ENCODE data around the gene PCMTD2. TPM values are rescaled to one million over a fixed set of nuclear protein-coding genes. Genes with fewer than 3 reads are reported as not detected.

Gene PCMTD2
- total RNA-seq, 2 donors from 2014 or later, result 83.3 to 180 TPM

GRCh38 chr20:64250027-64250426 is 5.5 kb upstream of the PCMTD2 start:
- no peak for TF ChIP-seq CTCF (IDR thresholded peaks at IDR 0.05)
- H3K27ac ChIP-seq, result no peak overlapping the region
- DNase-seq (ENCODE audit: low spot score), result no peak
- no peak overlapping the region for H3K4me3 ChIP-seq
- no peaks in the 10 kb centered on the region for H3K27me3 ChIP-seq
- peaks cover 0 to 2% of the 10 kb centered on the region in 2 donors for H3K4me1 ChIP-seq
- no peaks in the 10 kb centered on the region for H3K9me3 ChIP-seq
- no peaks in the 10 kb centered on the region for H3K36me3 ChIP-seq

GRCh38 chr20:64253000-64253383 is 2.6 kb upstream of the PCMTD2 start:
- H3K27ac ChIP-seq, result no peak overlapping the region
- no peak for TF ChIP-seq CTCF (IDR thresholded peaks at IDR 0.05)
- H3K27me3 ChIP-seq, result no peaks in the 10 kb centered on the region
- no peak overlapping the region for H3K4me3 ChIP-seq
- no peaks in the 10 kb centered on the region for H3K9me3 ChIP-seq
- H3K4me1 ChIP-seq, result peaks cover 6 to 24% of the 10 kb centered on the region in 2 donors
- DNase-seq (ENCODE audit: low spot score), result no peak
- H3K36me3 ChIP-seq, result no peaks in the 10 kb centered on the region

- H3K9me3 ChIP-seq, result no peaks in the 10 kb centered on the region
- no peaks in the 10 kb centered on the region for H3K27me3 ChIP-seq
- no peak overlapping the region for H3K4me3 ChIP-seq
- no peaks in the 10 kb centered on the region for H3K36me3 ChIP-seq
- TF ChIP-seq CTCF (IDR thresholded peaks at IDR 0.05), result no peak
- no peak overlapping the region for H3K27ac ChIP-seq
- DNase-seq (ENCODE audit: low spot score), result peak; percentile 21
- H3K4me1 ChIP-seq, result peaks cover 6 to 28% of the 10 kb centered on the region in 2 donors
These were observed 2.1 kb upstream of the PCMTD2 start for GRCh38 chr20:64253443-64253842.

- DNase-seq (ENCODE audit: low spot score), result peak; percentile 36
- TF ChIP-seq CTCF (IDR thresholded peaks at IDR 0.05), result no peak
- H3K27me3 ChIP-seq, result no peaks in the 10 kb centered on the region
- H3K4me3 ChIP-seq, result no peak overlapping the region
- no peaks in the 10 kb centered on the region for H3K36me3 ChIP-seq
- H3K9me3 ChIP-seq, result no peaks in the 10 kb centered on the region
- H3K27ac ChIP-seq, result no peak overlapping the region
- H3K4me1 ChIP-seq, result peaks cover 6 to 36% of the 10 kb centered on the region in 2 donors
These were observed 1.4 kb upstream of the PCMTD2 start for GRCh38 chr20:64254156-64254555.

- Histone ChIP-seq H3K4me3 (peak overlapping the region; percentile 89 to 98), H3K36me3 (no peaks in the 10 kb centered on the region), H3K9me3 (no peaks in the 10 kb centered on the region), H3K27me3 (no peaks in the 10 kb centered on the region), H3K27ac (peak overlapping the region; percentile 95), H3K4me1 (peaks cover 6 to 37% of the 10 kb centered on the region in 2 donors)
- DNase-seq (ENCODE audit: low spot score), result peak; percentile 58
- no peak for TF ChIP-seq CTCF (IDR thresholded peaks at IDR 0.05)
These were observed 782 bp upstream of the PCMTD2 start for GRCh38 chr20:64254571-64255360.

All from right atrium auricular region (tissue), 2 donors.